ENCODE results near the gene AGBL1. TPM values are rescaled to one million over a fixed set of nuclear protein-coding genes. Genes with fewer than 3 reads are reported as not detected.

The AGBL1 gene
- total RNA-seq, 2 experiments from 2014 or later, result not detected

DNA sequence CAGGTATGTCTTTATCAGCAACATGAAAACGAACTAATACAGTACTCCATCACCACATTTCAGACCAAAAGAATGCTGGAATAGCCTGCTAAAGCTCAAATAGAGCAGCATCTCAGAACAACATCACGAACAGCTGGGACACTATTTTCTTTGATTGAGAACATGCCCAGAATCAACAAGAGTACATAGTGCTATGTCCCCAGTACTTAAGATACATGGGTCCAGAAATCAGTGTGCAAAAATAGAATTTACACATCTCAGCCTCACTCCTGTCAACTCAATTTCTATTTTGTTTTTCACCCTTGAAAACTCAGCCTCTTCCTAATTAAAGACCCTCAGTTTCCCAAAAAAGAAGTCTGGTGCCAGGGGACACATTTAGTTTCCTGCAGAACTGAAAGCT, 753.9 kb downstream of the AGBL1 start:
- Mint-ChIP-seq H3K9me3 (ENCODE audit: low read depth) (peaks cover 3% of the 10 kb centered on the region), H3K36me3 (no peaks in the 10 kb centered on the region), H3K27ac (no peak overlapping the region), H3K27me3 (no peaks in the 10 kb centered on the region), H3K4me1 (no peaks in the 10 kb centered on the region), H3K4me3 (no peak overlapping the region)
- CTCF ChIA-PET, result no interaction called here
- DNase-seq, result no peak
- ATAC-seq, result no peak

DNA sequence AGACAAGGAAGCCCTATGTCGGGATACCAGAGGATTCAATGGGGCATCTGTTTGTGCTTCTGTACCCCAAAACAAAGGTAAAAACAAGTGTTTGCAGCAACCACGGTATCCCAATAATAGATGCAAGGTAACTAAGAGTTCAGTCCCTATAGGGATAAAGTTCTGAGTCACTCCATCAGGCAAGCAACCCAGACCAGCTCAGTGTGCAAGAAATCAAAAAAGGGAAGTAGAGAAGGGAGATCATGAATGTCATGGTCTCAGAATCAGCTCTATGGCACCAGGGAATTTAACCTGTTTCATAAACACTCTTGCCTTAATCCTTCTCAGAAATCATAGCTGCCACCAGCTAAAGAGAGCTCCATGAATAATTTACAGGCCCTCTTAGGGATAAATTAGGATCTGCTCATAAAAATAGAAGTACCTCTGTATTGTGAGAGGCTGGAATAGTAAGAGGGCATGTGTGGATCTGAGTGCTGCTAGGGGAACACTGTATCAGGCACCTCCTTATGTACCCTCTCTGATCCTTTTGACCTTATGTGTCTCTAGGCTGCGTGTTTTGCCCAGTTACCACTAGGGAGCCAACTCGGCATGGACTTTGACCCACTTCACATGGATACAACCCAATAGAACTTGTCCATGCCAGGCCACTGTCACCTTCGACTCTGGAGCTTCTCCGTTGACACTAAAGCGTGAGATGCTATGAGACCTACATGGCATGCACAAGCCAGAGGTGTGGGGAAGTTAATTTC, 754.6 kb downstream of the AGBL1 start:
- ATAC-seq, result no peak
- DNase-seq, result no peak
- Mint-ChIP-seq H3K27ac (no peak overlapping the region), H3K4me3 (no peak overlapping the region), H3K4me1 (no peaks in the 10 kb centered on the region), H3K36me3 (no peaks in the 10 kb centered on the region), H3K9me3 (ENCODE audit: low read depth) (peaks cover 3% of the 10 kb centered on the region), H3K27me3 (no peaks in the 10 kb centered on the region)
- CTCF ChIA-PET, result no interaction called here

DNA sequence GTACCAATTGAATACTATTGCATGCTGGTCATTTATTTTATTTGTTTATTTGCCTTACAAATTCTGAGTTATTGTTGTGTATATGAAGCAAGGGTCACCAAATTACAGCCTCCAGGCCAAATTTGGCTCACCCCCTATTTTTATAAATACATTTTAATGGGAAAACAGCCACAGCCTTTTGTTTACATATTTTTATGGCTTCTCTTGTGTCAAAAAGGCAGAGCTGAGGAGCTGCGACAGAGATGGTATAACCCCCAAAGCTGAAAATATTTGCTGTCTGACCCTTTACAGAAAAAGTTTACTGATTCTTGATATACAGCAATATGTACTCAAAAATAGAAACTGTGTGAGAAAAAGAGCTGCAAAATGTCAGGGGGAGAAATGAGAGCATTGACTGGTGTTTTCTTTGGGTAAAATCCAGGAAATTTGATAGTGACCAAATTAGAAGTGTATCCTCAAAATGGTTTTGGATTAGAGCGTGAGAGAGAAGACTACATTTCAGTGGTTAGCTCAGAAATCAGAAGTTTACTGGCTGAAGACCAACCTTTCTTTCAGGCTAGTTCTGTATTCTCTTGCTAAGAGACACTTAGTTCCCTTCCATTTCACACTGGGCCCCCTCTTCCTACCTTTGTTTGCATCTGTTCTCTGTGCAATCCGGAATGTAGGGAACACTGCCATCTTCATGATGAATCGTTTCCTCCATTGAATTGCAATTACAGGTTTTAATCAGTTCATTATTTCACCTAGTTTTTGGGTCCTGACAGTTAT, 757.8 kb downstream of the AGBL1 start:
- Mint-ChIP-seq H3K36me3 (no peaks in the 10 kb centered on the region), H3K9me3 (ENCODE audit: low read depth) (peaks cover 3% of the 10 kb centered on the region), H3K4me1 (no peaks in the 10 kb centered on the region), H3K27me3 (no peaks in the 10 kb centered on the region), H3K4me3 (no peak overlapping the region), H3K27ac (no peak overlapping the region)
- no peak for ATAC-seq
- CTCF ChIA-PET, result no interaction called here
- DNase-seq, result no peak

DNA sequence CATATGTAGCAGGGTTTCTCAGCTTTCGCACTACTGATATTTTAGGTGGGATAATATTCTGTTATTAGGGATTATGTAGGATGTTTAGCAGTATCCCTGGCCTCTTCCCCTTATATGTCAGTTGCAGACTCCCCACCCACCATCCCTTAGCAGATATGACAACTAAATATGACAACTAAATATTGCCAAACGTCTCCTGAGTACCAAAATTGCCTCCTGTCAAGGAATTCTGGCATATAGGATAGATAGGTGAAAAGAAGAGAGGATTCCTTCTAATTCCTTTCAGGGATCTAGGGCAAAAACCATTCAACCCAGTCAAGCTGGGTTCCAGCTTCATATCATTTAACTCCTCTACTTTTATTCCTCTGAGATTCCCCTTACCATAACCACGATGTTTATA, 759.8 kb downstream of the AGBL1 start:
- ATAC-seq (no peak), DNase-seq (no peak)
- H3K4me1 Mint-ChIP-seq, result no peaks in the 10 kb centered on the region
- no peak overlapping the region for H3K4me3 Mint-ChIP-seq
- no peaks in the 10 kb centered on the region for H3K27me3 Mint-ChIP-seq
- no peak overlapping the region for H3K27ac Mint-ChIP-seq
- H3K9me3 Mint-ChIP-seq (ENCODE audit: low read depth), result no peaks in the 10 kb centered on the region
- CTCF ChIA-PET, result no interaction called here
- no peaks in the 10 kb centered on the region for H3K36me3 Mint-ChIP-seq

DNA sequence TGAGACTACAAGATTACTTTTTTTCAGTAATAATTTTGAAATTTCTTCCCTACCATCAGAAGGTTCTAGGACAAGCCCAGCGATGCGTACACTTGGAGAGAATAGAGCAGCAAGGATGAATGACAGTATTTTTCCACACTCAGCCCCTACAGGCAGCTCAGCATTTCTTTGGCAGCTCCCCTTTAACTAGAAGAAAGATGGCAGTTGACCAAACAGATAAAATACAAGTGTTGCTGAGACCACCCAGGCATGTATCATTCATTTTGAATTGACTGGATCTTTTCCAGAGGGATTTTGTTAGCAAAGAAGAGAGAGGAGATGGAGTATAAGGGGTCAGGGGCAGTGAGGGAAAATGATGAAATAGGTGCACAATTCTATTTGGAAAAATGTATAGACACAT, 761.3 kb downstream of the AGBL1 start:
- DNase-seq, result no peak
- no peaks in the 10 kb centered on the region for H3K4me1 Mint-ChIP-seq
- CTCF ChIA-PET, result no interaction called here
- no peak overlapping the region for H3K4me3 Mint-ChIP-seq
- no peaks in the 10 kb centered on the region for H3K9me3 Mint-ChIP-seq (ENCODE audit: low read depth)
- ATAC-seq, result no peak
- H3K36me3 Mint-ChIP-seq, result no peaks in the 10 kb centered on the region
- no peaks in the 10 kb centered on the region for H3K27me3 Mint-ChIP-seq
- H3K27ac Mint-ChIP-seq, result no peak overlapping the region

- CTCF ChIA-PET, result no interaction called here
- no peak for ATAC-seq
- Mint-ChIP-seq H3K36me3 (no peaks in the 10 kb centered on the region), H3K9me3 (ENCODE audit: low read depth) (no peaks in the 10 kb centered on the region), H3K4me3 (no peak overlapping the region), H3K4me1 (no peaks in the 10 kb centered on the region), H3K27me3 (no peaks in the 10 kb centered on the region), H3K27ac (no peak overlapping the region)
- DNase-seq, result no peak
Measured at GRCh38 chr15:86842199-86842598, 762.5 kb downstream of the AGBL1 start.

DNA sequence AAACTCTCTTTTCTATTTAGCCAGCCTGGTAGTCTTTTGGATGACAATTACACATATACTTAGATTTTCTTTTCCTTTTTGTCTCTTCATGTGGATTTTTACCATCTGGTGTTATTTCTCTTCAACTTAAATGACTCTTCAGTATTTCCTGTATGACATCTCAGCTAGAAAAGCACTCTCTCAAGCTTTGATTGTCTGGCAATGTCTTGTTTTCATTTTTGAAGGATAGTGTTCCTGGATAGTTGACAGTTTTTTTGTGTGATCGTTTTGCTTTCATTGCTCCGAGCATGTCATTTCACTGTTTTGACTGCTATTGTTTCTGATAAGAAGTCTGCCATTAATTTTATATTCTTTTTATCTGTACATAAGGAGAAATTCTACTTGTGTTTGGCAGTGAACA, 766.4 kb downstream of the AGBL1 start:
- H3K27me3 Mint-ChIP-seq, result no peaks in the 10 kb centered on the region
- H3K4me1 Mint-ChIP-seq, result no peaks in the 10 kb centered on the region
- no peaks in the 10 kb centered on the region for H3K9me3 Mint-ChIP-seq (ENCODE audit: low read depth)
- CTCF ChIA-PET, result no interaction called here
- H3K27ac Mint-ChIP-seq, result no peak overlapping the region
- no peaks in the 10 kb centered on the region for H3K36me3 Mint-ChIP-seq
- no peak for DNase-seq
- no peak for ATAC-seq
- no peak overlapping the region for H3K4me3 Mint-ChIP-seq

- no peak overlapping the region for H3K27ac Mint-ChIP-seq
- no peaks in the 10 kb centered on the region for H3K27me3 Mint-ChIP-seq
- ATAC-seq, result no peak
- H3K4me3 Mint-ChIP-seq, result no peak overlapping the region
- H3K9me3 Mint-ChIP-seq (ENCODE audit: low read depth), result no peaks in the 10 kb centered on the region
- DNase-seq, result no peak
- CTCF ChIA-PET, result interaction anchor here (0.6 kb wide), 1 partner anchor 210 kb away, joined by 3 read pairs; no protein-coding TSS in a partner anchor
- no peaks in the 10 kb centered on the region for H3K4me1 Mint-ChIP-seq
- H3K36me3 Mint-ChIP-seq, result no peaks in the 10 kb centered on the region
Measured at GRCh38 chr15:86849136-86849535, 769.5 kb downstream of the AGBL1 start.

DNA sequence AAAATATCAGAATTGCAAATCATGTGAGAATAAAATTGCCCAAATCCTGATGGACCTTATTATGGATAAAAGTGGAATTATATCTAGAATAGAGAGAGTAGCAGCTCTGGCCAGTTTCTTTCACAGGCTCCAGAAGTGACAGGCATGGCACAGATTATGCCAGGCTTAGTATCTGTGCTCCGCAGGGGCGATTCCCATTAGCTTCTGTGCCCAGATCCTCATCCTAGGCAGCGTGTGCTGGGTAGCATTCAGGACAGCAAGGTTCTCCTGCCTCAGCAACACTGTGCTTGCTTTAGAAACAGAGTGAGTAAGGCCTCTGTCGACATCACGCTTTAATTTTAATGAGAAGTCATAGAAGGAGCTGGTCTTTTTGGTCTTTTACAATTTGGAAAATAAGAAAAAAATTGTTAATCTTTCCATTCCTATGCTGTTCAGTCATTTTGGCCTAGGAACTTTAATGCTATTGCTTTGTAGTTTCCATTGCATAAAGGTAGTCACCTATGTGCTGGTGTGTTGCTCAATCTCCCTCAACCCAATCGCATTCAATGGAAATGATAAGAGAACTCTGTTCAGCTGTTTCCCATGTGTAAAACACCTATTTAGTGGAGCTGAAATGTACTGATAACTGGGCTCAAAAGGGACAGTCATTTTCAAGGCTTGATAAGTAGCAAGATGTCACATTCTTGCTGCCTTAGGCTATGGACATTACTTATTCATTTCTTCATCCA, 770.1 kb downstream of the AGBL1 start:
- Mint-ChIP-seq H3K9me3 (ENCODE audit: low read depth) (no peaks in the 10 kb centered on the region), H3K4me1 (no peaks in the 10 kb centered on the region), H3K27ac (no peak overlapping the region), H3K4me3 (no peak overlapping the region), H3K36me3 (no peaks in the 10 kb centered on the region), H3K27me3 (no peaks in the 10 kb centered on the region)
- CTCF ChIA-PET, result interaction anchor here (0.6 kb wide), 1 partner anchor 211 kb away, joined by 3 read pairs; no protein-coding TSS in a partner anchor
- DNase-seq, result no peak
- no peak for ATAC-seq

DNA sequence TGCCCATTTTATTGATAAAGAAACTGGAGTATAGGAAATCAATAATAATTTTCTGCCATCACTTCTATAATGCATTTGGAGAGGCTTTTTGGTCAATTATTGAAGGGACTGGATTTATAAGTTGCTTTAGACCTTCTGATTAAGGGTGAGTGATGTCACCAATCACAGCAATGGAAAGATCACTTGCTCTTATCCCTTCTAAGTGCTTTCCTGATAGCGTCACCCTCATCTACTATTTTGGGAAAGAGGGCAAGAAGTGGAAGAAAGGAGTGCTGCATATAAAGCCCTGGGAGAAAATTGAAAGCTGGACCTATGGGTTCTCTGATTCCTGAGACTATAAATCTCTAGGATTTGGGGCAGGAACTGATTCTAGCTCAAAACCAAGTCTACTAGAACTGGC, 771.3 kb downstream of the AGBL1 start:
- CTCF ChIA-PET, result no interaction called here
- Mint-ChIP-seq H3K36me3 (no peaks in the 10 kb centered on the region), H3K4me3 (no peak overlapping the region), H3K27me3 (no peaks in the 10 kb centered on the region), H3K4me1 (no peaks in the 10 kb centered on the region), H3K9me3 (ENCODE audit: low read depth) (no peaks in the 10 kb centered on the region), H3K27ac (no peak overlapping the region)
- DNase-seq, result no peak
- no peak for ATAC-seq

- H3K27me3 Mint-ChIP-seq, result no peaks in the 10 kb centered on the region
- no peak for DNase-seq
- CTCF ChIA-PET, result no interaction called here
- H3K27ac Mint-ChIP-seq, result no peak overlapping the region
- ATAC-seq, result no peak
- no peaks in the 10 kb centered on the region for H3K36me3 Mint-ChIP-seq
- H3K4me3 Mint-ChIP-seq, result no peak overlapping the region
- H3K9me3 Mint-ChIP-seq (ENCODE audit: low read depth), result peaks cover 4% of the 10 kb centered on the region
- no peaks in the 10 kb centered on the region for H3K4me1 Mint-ChIP-seq
Measured at GRCh38 chr15:86852741-86853140, 773.1 kb downstream of the AGBL1 start.

DNA sequence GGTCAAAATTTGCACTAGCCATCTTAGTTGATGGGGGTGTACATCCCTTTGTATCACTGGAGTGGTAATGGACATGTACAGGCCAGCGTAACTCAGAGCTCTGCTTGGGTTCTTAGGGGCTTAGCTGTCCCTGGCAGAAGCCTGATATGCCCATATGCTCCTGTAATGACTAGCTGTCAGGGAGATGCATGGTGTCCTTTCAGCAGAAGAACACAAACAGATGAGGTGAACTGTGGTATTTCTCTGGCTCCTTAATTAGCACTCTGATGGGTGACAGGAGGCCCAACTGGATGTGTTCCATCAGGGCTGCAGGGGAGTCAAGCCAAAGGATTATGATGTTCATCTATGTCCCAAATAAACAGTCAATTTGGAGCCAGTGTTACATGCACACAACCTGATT, 774.5 kb downstream of the AGBL1 start:
- ATAC-seq, result no peak

DNA sequence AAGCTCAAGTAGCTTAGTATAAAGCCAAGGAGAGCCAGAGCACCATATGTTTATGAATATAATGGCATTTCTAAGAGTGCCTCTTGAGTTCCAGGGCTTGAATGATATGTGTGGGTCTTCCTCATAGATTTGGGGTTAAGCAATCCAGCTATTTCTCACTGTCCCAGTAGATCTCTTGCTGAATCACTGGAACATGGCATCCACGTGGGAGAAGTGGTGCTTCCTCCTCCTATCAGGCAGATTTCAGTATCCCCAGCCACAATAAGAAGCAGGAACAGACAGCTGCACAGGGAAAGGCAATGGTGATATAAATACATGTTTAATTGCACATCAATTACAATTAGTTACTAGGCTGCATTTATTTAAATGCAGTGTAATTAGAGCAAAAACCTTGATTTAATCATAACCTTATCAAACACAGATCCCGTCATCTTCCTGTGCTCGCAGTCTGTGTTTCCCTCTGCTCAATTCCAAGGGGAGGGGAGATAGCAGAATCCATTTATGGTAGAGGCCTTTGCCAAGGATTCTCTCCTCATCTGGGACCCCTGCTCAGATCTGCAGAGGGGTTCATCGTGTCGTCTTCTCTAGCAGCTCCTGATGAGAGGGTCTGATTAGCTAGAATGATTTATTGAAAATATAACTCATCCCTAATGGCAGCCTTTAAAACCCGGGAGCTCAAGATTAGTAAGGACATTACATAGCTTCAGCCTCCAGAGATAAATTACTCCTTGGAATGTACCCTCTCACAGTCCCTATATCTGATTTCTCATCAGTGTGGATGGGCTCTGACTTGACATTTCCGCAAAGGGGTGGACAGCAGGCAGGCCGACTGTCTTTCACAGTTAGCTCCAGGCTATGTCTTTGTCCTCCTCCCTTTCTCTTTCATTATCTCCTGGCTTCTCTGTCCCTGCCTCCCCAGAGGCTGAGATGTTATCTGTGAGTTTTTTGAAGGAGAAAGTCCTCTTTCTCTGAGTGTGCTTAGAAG, 775.9 kb downstream of the AGBL1 start:
- Mint-ChIP-seq H3K27ac (no peak overlapping the region), H3K4me3 (no peak overlapping the region), H3K36me3 (no peaks in the 10 kb centered on the region), H3K27me3 (no peaks in the 10 kb centered on the region), H3K9me3 (ENCODE audit: low read depth) (peaks cover 4% of the 10 kb centered on the region), H3K4me1 (no peaks in the 10 kb centered on the region)
- ATAC-seq, result no peak
- CTCF ChIA-PET, result no interaction called here
- no peak for DNase-seq

More for the DNA sequence above, 774.5 kb downstream of the AGBL1 start:
- Mint-ChIP-seq H3K36me3 (no peaks in the 10 kb centered on the region), H3K27me3 (no peaks in the 10 kb centered on the region), H3K27ac (no peak overlapping the region), H3K9me3 (ENCODE audit: low read depth) (peaks cover 4% of the 10 kb centered on the region), H3K4me3 (no peak overlapping the region), H3K4me1 (no peaks in the 10 kb centered on the region)
- CTCF ChIA-PET, result interaction anchor here (1.0 kb wide), 1 partner anchor 53 kb away, joined by 3 read pairs; no protein-coding TSS in a partner anchor
- no peak for DNase-seq

Measured in activated CD8-positive, alpha-beta memory T cell treated with anti-CD3 and anti-CD28 coated beads, Interleukin-2, amount 10 ng/mL, durations not matched to agents 7 days and 5 days (primary cell).